Trophoblast cell (in vitro differentiated cells and primary cell): ENCODE results near the gene RANBP9.

Experiments
- DNase-seq, 2 donors: peaks; one replicate each; pipeline ENCODE4 v3.0.0-alpha.2; 2016
- H2AFZ ChIP-seq: 2 replicates; pipeline ENCODE4 v1.6.1; 2013; ENCODE audit warnings: low read length, moderate library complexity, mild to moderate bottlenecking; ENCODE audit not compliant: insufficient read depth, poor library complexity
- H2AK5ac ChIP-seq: 2 replicates; pipeline ENCODE4 v1.6.1; 2013; ENCODE audit warnings: mild to moderate bottlenecking, low read length
- H2BK120ac ChIP-seq: 2 replicates; pipeline ENCODE4 v1.6.1; 2013; ENCODE audit warnings: low read length, mild to moderate bottlenecking, moderate library complexity; ENCODE audit not compliant: insufficient read depth, poor library complexity
- H2BK12ac ChIP-seq: 2 replicates; pipeline ENCODE4 v1.6.1; 2013; ENCODE audit warnings: mild to moderate bottlenecking, low read length, moderate library complexity
- H2BK5ac ChIP-seq: 2 replicates; pipeline ENCODE4 v1.6.1; 2013; ENCODE audit warnings: low read length, low read depth, moderate library complexity, mild to moderate bottlenecking; ENCODE audit not compliant: poor library complexity
- H3K14ac ChIP-seq: 2 replicates; pipeline ENCODE4 v1.6.1; 2013; ENCODE audit warnings: mild to moderate bottlenecking, low read length
- H3K18ac ChIP-seq: 2 replicates; pipeline ENCODE4 v1.6.1; 2013; ENCODE audit warnings: mild to moderate bottlenecking, low read length
- H3K23ac ChIP-seq: 2 replicates; pipeline ENCODE4 v1.6.1; 2013; ENCODE audit warnings: low read length
- H3K27ac ChIP-seq: 2 replicates; pipeline ENCODE4 v1.5.1; 2013; ENCODE audit warnings: low read depth, mild to moderate bottlenecking, inconsistent platforms, low read length, moderate library complexity
- H3K27me3 ChIP-seq: 2 replicates; pipeline ENCODE4 v1.6.1; 2013; ENCODE audit warnings: inconsistent platforms, mild to moderate bottlenecking, low read length, moderate library complexity; ENCODE audit not compliant: insufficient read depth
- H3K36me3 ChIP-seq, 2 experiments: 1 replicate in 1 of 2; 2 replicates in 1 of 2; pipeline ENCODE4 v1.6.1; 2013; ENCODE audit warnings: low read length in 2 of 2, mild to moderate bottlenecking in 2 of 2, moderate library complexity in 1 of 2; ENCODE audit not compliant: insufficient read depth in 2 of 2, control insufficient read depth in 1 of 2
- H3K4ac ChIP-seq: 2 replicates; pipeline ENCODE4 v1.6.1; 2013; ENCODE audit warnings: low read depth, mild to moderate bottlenecking, low read length, moderate library complexity
- H3K4me1 ChIP-seq, 2 experiments: 1 replicate in 1 of 2; 2 replicates in 1 of 2; pipeline ENCODE4 v1.6.1; 2013; ENCODE audit warnings: low read length in 2 of 2, mild to moderate bottlenecking in 2 of 2, moderate library complexity in 1 of 2; ENCODE audit not compliant: insufficient read depth in 2 of 2, control insufficient read depth in 1 of 2
- H3K4me2 ChIP-seq: 2 replicates; pipeline ENCODE4 v1.6.1; 2013; ENCODE audit warnings: inconsistent platforms, mild to moderate bottlenecking, low read length, moderate library complexity
- H3K4me3 ChIP-seq: 2 replicates; pipeline ENCODE4 v1.5.1; 2013; ENCODE audit warnings: mild to moderate bottlenecking, low read depth, low read length, inconsistent platforms
- H3K79me1 ChIP-seq: one replicate; pipeline ENCODE4 v1.6.1; 2013; ENCODE audit warnings: low read length
- H3K79me2 ChIP-seq: 2 replicates; pipeline ENCODE4 v1.6.1; 2013; ENCODE audit warnings: low read length, mild to moderate bottlenecking; ENCODE audit not compliant: control insufficient read depth, insufficient read depth, poor library complexity
- H3K9ac ChIP-seq: 2 replicates; pipeline ENCODE4 v1.6.1; 2013; ENCODE audit warnings: mild to moderate bottlenecking, low read length
- H3K9me3 ChIP-seq: 2 replicates; pipeline ENCODE4 v1.6.1; 2013; ENCODE audit warnings: low read depth, mild to moderate bottlenecking, control low read depth, inconsistent platforms, low read length; ENCODE audit not compliant: insufficient read depth
- H4K12ac ChIP-seq: 2 replicates; pipeline ENCODE4 v1.6.1; 2013; ENCODE audit warnings: low read depth, mild to moderate bottlenecking, low read length, moderate library complexity
- H4K8ac ChIP-seq: 2 replicates; pipeline ENCODE4 v1.6.1; 2013; ENCODE audit warnings: low read depth, mild to moderate bottlenecking, low read length, moderate library complexity
- H4K91ac ChIP-seq: one replicate; pipeline ENCODE4 v1.6.1; 2013; ENCODE audit warnings: low read depth, mild to moderate bottlenecking, low read length, moderate library complexity
- WGBS: extraction: QIAGEN DNeasy Blood & Tissue Kit; methylation state at CpG from one replicate; pipeline ENCODE4 v1.1.7; 2013; ENCODE audit warnings: missing lambda C conversion rate; ENCODE audit not compliant: insufficient read length, insufficient coverage; ENCODE audit errors: extremely low coverage; 5-methylcytosine and 5-hydroxymethylcytosine counted together

Gene RANBP9

GRCh38 chr6:13671548-13672127 lies 40.0 kb downstream of the RANBP9 start:
- no CpG with 5 or more reads among the region's 1 CpG for WGBS
- Histone ChIP-seq H3K9me3 (no peaks in the 10 kb centered on the region), H3K27ac (no peak overlapping the region), H3K9ac (no peak overlapping the region), H2BK120ac (no peak overlapping the region), H3K79me2 (peaks cover 3% of the 10 kb centered on the region), H3K4me3 (no peak overlapping the region), H3K23ac (no peak overlapping the region), H2BK5ac (no peak overlapping the region), H3K36me3 (peaks cover 0 to 2% of the 10 kb centered on the region in 2 experiments), H3K4ac (no peak overlapping the region), H2AK5ac (no peak overlapping the region), H4K91ac (no peak overlapping the region), H4K12ac (no peak overlapping the region), H3K14ac (no peak overlapping the region), H3K18ac (no peak overlapping the region), H2BK12ac (no peak overlapping the region), H3K27me3 (no peaks in the 10 kb centered on the region), H3K4me2 (no peak overlapping the region), H2AFZ (no peak overlapping the region), H4K8ac (no peak overlapping the region), H3K79me1 (no peaks in the 10 kb centered on the region), H3K4me1 (no peaks in the 10 kb centered on the region)
- DNase-seq: no peak

GRCh38 chr6:13669476-13669875 lies 42.2 kb downstream of the RANBP9 start:
- H3K18ac ChIP-seq: no peak overlapping the region
- no CpG with 5 or more reads among the region's 5 CpGs for WGBS

GRCh38 chr6:13668291-13668928 lies 43.2 kb downstream of the RANBP9 start:
- Histone ChIP-seq H3K4me2 (no peak overlapping the region), H3K4ac (no peak overlapping the region), H4K8ac (no peak overlapping the region), H3K18ac (no peak overlapping the region), H3K14ac (no peak overlapping the region), H3K9ac (no peak overlapping the region), H4K12ac (no peak overlapping the region), H3K79me1 (no peaks in the 10 kb centered on the region), H3K23ac (no peak overlapping the region), H2BK5ac (no peak overlapping the region), H2AK5ac (no peak overlapping the region), H3K9me3 (no peaks in the 10 kb centered on the region), H3K27ac (no peak overlapping the region), H4K91ac (no peak overlapping the region), H3K36me3 (peaks cover 0 to 2% of the 10 kb centered on the region in 2 experiments), H2BK12ac (no peak overlapping the region), H3K4me1 (no peaks in the 10 kb centered on the region), H3K27me3 (no peaks in the 10 kb centered on the region), H3K4me3 (no peak overlapping the region), H2BK120ac (no peak overlapping the region), H2AFZ (no peak overlapping the region), H3K79me2 (peaks cover 3% of the 10 kb centered on the region)
- no peak for DNase-seq
- WGBS: no CpG with 5 or more reads among the region's 2 CpGs

More at GRCh38 chr6:13669476-13669875, 42.2 kb downstream of the RANBP9 start:
- H4K91ac ChIP-seq: no peak overlapping the region
- no peak overlapping the region for H3K9ac ChIP-seq
- H3K14ac ChIP-seq: no peak overlapping the region
- H2BK120ac ChIP-seq: no peak overlapping the region
- peaks cover 3% of the 10 kb centered on the region for H3K79me2 ChIP-seq
- no peaks in the 10 kb centered on the region for H3K4me1 ChIP-seq
- H3K9me3 ChIP-seq: no peaks in the 10 kb centered on the region
- H4K12ac ChIP-seq: no peak overlapping the region
- no peak overlapping the region for H3K4me2 ChIP-seq
- H4K8ac ChIP-seq: no peak overlapping the region
- no peak overlapping the region for H3K4me3 ChIP-seq
- no peak for DNase-seq
- H3K23ac ChIP-seq: no peak overlapping the region
- no peak overlapping the region for H3K27ac ChIP-seq
- H3K4ac ChIP-seq: no peak overlapping the region
- no peaks in the 10 kb centered on the region for H3K79me1 ChIP-seq
- no peak overlapping the region for H2AK5ac ChIP-seq
- peaks cover 0 to 2% of the 10 kb centered on the region in 2 experiments for H3K36me3 ChIP-seq
- no peak overlapping the region for H2BK5ac ChIP-seq
- no peak overlapping the region for H2AFZ ChIP-seq
- no peak overlapping the region for H2BK12ac ChIP-seq
- H3K27me3 ChIP-seq: no peaks in the 10 kb centered on the region

GRCh38 chr6:13667655-13668054 lies 44.0 kb downstream of the RANBP9 start:
- H2AK5ac ChIP-seq: no peak overlapping the region
- no peak overlapping the region for H3K27ac ChIP-seq
- H3K79me2 ChIP-seq: peaks cover 3% of the 10 kb centered on the region
- no peaks in the 10 kb centered on the region for H3K4me1 ChIP-seq
- no peaks in the 10 kb centered on the region for H3K79me1 ChIP-seq
- no CpG with 5 or more reads among the region's 2 CpGs for WGBS
- peaks cover 0 to 2% of the 10 kb centered on the region in 2 experiments for H3K36me3 ChIP-seq
- no peak overlapping the region for H4K12ac ChIP-seq
- no peak overlapping the region for H3K14ac ChIP-seq
- H3K4ac ChIP-seq: no peak overlapping the region
- H3K27me3 ChIP-seq: no peaks in the 10 kb centered on the region
- no peak overlapping the region for H3K23ac ChIP-seq
- H2BK120ac ChIP-seq: no peak overlapping the region
- H2BK12ac ChIP-seq: no peak overlapping the region
- H4K8ac ChIP-seq: no peak overlapping the region
- no peak for DNase-seq
- H3K9me3 ChIP-seq: no peaks in the 10 kb centered on the region
- H3K4me3 ChIP-seq: no peak overlapping the region
- no peak overlapping the region for H2BK5ac ChIP-seq
- no peak overlapping the region for H3K4me2 ChIP-seq
- no peak overlapping the region for H3K9ac ChIP-seq
- no peak overlapping the region for H3K18ac ChIP-seq
- H4K91ac ChIP-seq: no peak overlapping the region
- no peak overlapping the region for H2AFZ ChIP-seq
